Tibial nerve (tissue), 4 donors: ENCODE results near the gene YPEL2. TPM values are rescaled to one million over a fixed set of nuclear protein-coding genes. Genes with fewer than 3 reads are reported as not detected.
"Not testable (repeated sequence)": the region's sequence is repeated elsewhere in the genome, so short reads cannot be mapped to it uniquely, and the experiment has no call there.

Experiments used
- DNase-seq, 2 donors: peaks; one replicate each; pipeline ENCODE4 v3.0.0-alpha.2; 2019; ENCODE audit warnings: low spot score in 2 of 2
- H3K27ac ChIP-seq, 4 donors: fragments of 200-600 bp; sonication (generic) in 3 of 4; one replicate each; pipeline ENCODE4 v1.5.1; 2017 to 2019; ENCODE audit warnings: mild to moderate bottlenecking in 1 of 4
- H3K27me3 ChIP-seq, 2 donors: fragments of 200-600 bp; sonication (generic) in 1 of 2; one replicate each; pipeline versions ENCODE4 v1.5.1 to v1.6.0; 2017 to 2019
- H3K36me3 ChIP-seq, 3 donors: fragments of 200-600 bp; sonication (generic); one replicate each; pipeline ENCODE4 v1.5.1; 2018 to 2019
- H3K4me1 ChIP-seq, 4 donors: fragments of 200-600 bp; sonication (generic) in 3 of 4; one replicate each; pipeline ENCODE4 v1.5.1; 2017 to 2019
- H3K4me3 ChIP-seq, 4 donors: fragments of 200-600 bp; sonication (generic) in 3 of 4; one replicate each; pipeline ENCODE4 v1.5.1; 2017 to 2019; ENCODE audit warnings: mild to moderate bottlenecking in 1 of 4, moderate library complexity in 1 of 4
- H3K9me3 ChIP-seq, 4 donors: fragments of 200-600 bp; sonication (generic) in 3 of 4; one replicate each; pipeline ENCODE4 v1.5.1; 2017 to 2019
- CTCF ChIP-seq, 5 experiments: fragments of 200-600 bp in 3 of 5; fragments of 450-650 bp in 2 of 5; sonication (generic) in 3 of 5; IDR thresholded peaks; one replicate each; pipeline ENCODE4 v1.5.1; 2016 to 2019; ENCODE audit warnings: antibody characterized with exemption in 5 of 5, mild to moderate bottlenecking in 3 of 5, moderate library complexity in 2 of 5
- EP300 ChIP-seq, 2 donors: sonication (generic); formaldehyde crosslinking; IDR thresholded peaks; one replicate each; pipeline ENCODE4 v1.6.1; 2017; ENCODE audit warnings: antibody characterized with exemption in 2 of 2, mild to moderate bottlenecking in 1 of 2
- POLR2A ChIP-seq, 2 donors: fragments of 450-650 bp; IDR thresholded peaks; one replicate each; pipeline ENCODE4 v1.6.1; 2017; ENCODE audit warnings: antibody characterized with exemption in 2 of 2, mild to moderate bottlenecking in 2 of 2, moderate library complexity in 2 of 2
- WGBS, 2 donors: methylation state at CpG; one replicate each; pipeline ENCODE4 v1.1.5; 2018; 5-methylcytosine and 5-hydroxymethylcytosine counted together
- total RNA-seq, 4 donors: library from RNA; depleted of rRNA; stranded (reverse); fragments of >200 nt; gene quantifications; one replicate each; pipeline ENCODE4 v1.1.0, GENCODE V29; 2016

The YPEL2 gene, protein sequence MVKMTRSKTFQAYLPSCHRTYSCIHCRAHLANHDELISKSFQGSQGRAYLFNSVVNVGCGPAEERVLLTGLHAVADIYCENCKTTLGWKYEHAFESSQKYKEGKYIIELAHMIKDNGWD
- total RNA-seq = 10 to 100 TPM; 33.6 to 59.9 (median 48.7) TPM

DNA sequence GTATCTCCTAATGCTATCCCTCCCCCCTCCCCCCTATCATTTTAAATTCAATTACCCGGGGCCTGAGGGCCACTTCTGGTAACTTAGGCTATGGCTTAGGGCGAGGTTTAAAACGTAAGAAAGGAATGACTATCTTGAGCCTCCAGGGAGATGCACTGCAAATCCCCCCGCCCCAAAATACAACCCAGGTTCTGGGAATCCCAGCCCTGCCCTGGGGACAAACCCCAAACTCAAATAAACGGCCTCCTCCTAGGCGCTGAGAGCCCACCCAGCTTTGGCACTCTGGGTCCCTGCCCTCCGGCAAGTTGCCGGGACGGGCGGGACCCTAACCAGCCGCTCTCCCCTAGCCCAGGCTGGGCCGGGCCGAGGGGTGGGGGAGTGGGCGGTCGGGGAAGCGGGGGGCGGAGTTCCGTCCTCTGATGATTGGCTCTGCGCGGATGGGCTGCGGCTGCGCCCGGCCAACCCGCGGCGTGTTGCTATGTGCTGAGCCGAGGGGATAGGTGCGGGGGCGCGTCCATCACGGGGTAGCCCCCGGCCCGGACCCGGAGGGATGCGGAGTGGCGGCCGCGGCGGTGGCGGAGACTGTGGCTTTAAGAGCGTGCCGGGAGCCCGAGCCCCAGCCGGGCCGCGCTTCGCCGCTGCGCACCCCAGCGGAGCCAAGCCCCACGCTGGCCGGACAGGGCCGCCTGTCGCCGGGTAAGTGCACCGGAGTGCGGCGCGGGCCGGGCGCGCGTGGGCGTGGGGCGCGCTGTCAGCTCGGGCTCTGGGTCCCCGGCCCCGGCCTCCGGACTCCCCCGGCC is at the start of gene YPEL2:
Gene YPEL2 (plus strand): TSS at position 527 of the 800 bp plus-strand sequence. CDS start 21,755 bp downstream, outside the sequence.
- TF ChIP-seq CTCF (IDR thresholded peaks at IDR 0.05) (peak in 2 of 5 experiments; percentile 16 to 34), EP300 (IDR thresholded peaks at IDR 0.05) (peak in 1 of 2 donors; percentile 88), POLR2A (IDR thresholded peaks at IDR 0.05) (peak; percentile 72 to 94)
- H3K4me1 ChIP-seq = peaks cover 0 to 67% (median 37%) of the 10 kb centered on the region in 4 donors

DNA sequence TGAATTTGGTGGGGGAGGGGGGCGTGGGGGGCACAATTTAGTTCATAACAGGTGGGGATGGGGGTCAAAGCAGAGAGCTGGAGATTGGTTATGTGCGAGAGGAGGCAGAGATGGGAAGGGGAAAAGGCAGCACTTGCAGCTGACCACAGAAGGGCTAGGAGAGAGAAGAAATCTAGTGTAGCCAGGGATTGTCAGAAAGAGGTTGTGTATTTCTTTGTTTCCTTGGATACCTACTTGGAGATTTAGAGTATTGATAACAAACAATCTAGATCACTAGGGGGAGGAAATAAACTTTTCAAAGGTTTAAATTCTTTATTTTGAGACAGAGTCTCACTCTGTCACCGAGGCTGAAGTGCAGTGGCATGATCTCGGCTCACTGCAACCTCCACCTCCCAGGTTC is 47.1 kb upstream of the YPEL2 start:
- 63 to 65% methylated on average over 4 of the region's 4 CpGs for WGBS, 2 donors
- no peak for DNase-seq
- Histone ChIP-seq H3K4me1 (no peaks in the 10 kb centered on the region), H3K9me3 (no peaks in the 10 kb centered on the region), H3K27ac (no peak overlapping the region), H3K36me3 (peaks cover 0 to 8% (median 0%) of the 10 kb centered on the region in 3 donors), H3K4me3 (no peak overlapping the region), H3K27me3 (no peaks in the 10 kb centered on the region)
- TF ChIP-seq POLR2A (IDR thresholded peaks at IDR 0.05) = no peak
- TF ChIP-seq EP300 (IDR thresholded peaks at IDR 0.05) = no peak
- no peak for TF ChIP-seq CTCF (IDR thresholded peaks at IDR 0.05)

More for the DNA sequence above, at the start of gene YPEL2:
- peak within 1 kb of the TSS; percentile 86 to 97 (median 90) for H3K4me3 ChIP-seq
- peak; percentile 90 to 93 for DNase-seq
- H3K9me3 ChIP-seq = no peaks in the 10 kb centered on the region
- H3K36me3 ChIP-seq = no peaks in the 10 kb centered on the region
- H3K27me3 ChIP-seq = no peaks in the 10 kb centered on the region
- WGBS, 2 donors = 0 to 1% methylated on average over 43 to 53 of the region's 71 CpGs
- H3K27ac ChIP-seq = peak within 1 kb of the TSS; percentile 84 to 99 (median 94)

DNA sequence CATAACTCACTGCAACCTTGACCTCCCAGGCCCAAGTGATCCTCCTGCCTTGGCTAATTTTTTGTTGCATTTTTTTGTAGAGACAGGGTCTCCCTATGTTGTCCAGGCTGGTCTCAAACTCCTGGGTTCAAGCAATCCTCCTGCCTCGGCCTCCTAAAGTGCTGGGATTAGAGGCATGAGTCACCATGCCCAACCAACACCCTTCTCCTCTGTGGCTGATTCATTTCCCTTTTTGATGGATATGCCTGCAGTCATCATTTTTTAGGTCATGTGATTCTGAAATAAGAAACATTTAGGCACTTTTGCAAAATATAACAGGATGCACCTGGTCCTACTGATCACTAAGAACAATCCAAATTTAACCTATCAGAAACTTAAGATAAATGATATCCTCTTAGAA is 44.0 kb upstream of the YPEL2 start:
- WGBS, 2 donors = 63 to 67% methylated on average over 1 of the region's 1 CpG
- TF ChIP-seq CTCF (IDR thresholded peaks at IDR 0.05) (no peak), EP300 (IDR thresholded peaks at IDR 0.05) (peak; percentile 64 to 82), POLR2A (IDR thresholded peaks at IDR 0.05) (no peak)
- Histone ChIP-seq H3K27me3 (no peaks in the 10 kb centered on the region), H3K4me1 (no peaks in the 10 kb centered on the region), H3K4me3 (no peak overlapping the region), H3K36me3 (no peaks in the 10 kb centered on the region), H3K27ac (peak overlapping the region in 1 of 4 donors; percentile 65), H3K9me3 (no peaks in the 10 kb centered on the region)
- peak in 1 of 2 donors; percentile 13 for DNase-seq

DNA sequence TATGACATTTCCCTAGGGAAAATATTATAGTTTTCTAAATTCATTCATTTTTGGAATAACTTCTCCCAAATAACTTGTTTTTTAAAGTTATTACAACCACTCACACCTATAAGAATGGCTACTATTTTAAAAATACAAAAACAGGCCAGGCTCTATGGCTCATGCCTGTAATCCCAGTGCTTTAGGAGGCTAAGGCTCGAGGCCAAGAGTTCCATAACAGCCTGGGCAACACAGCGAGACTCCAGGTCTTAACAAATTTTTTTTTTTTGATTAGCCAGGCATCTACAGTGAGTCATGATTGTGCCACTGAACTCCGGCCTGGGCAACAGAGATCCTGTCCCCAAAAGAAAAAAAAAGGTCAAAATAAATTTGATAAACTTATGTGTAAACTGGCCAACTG is 43.6 kb upstream of the YPEL2 start:
- Histone ChIP-seq H3K9me3 (no peaks in the 10 kb centered on the region), H3K4me1 (no peaks in the 10 kb centered on the region), H3K4me3 (no peak overlapping the region), H3K36me3 (no peaks in the 10 kb centered on the region), H3K27ac (peak overlapping the region in 2 of 4 donors; percentile 42 to 65), H3K27me3 (no peaks in the 10 kb centered on the region)
- no peak for TF ChIP-seq EP300 (IDR thresholded peaks at IDR 0.05)
- TF ChIP-seq POLR2A (IDR thresholded peaks at IDR 0.05) = no peak
- no peak for TF ChIP-seq CTCF (IDR thresholded peaks at IDR 0.05)
- WGBS, 2 donors = 73 to 78% methylated on average over 3 of the region's 3 CpGs
- no peak for DNase-seq

GRCh38 chr17:59289981-59290301 is 41.5 kb upstream of the YPEL2 start:
- H3K27ac ChIP-seq = peak overlapping the region in 1 of 4 donors; percentile 12

GRCh38 chr17:59290302-59290998 is 41.0 kb upstream of the YPEL2 start:
- not testable (repeated sequence) for H3K4me3 ChIP-seq, H3K27me3 ChIP-seq, H3K36me3 ChIP-seq, H3K9me3 ChIP-seq, H3K4me1 ChIP-seq, DNase-seq
- 29 to 37% methylated on average over 12 of the region's 12 CpGs for WGBS, 2 donors
- peak overlapping the region in 1 of 4 donors; percentile 12 for H3K27ac ChIP-seq

More at GRCh38 chr17:59289981-59290301, 41.5 kb upstream of the YPEL2 start:
- DNase-seq = no peak
- Histone ChIP-seq H3K9me3 (no peaks in the 10 kb centered on the region), H3K4me3 (no peak overlapping the region), H3K27me3 (no peaks in the 10 kb centered on the region), H3K4me1 (no peaks in the 10 kb centered on the region), H3K36me3 (no peaks in the 10 kb centered on the region)
- WGBS, 2 donors = 65 to 68% methylated on average over 3 of the region's 3 CpGs
- TF ChIP-seq CTCF (IDR thresholded peaks at IDR 0.05) = no peak
- TF ChIP-seq EP300 (IDR thresholded peaks at IDR 0.05) = no peak
- no peak for TF ChIP-seq POLR2A (IDR thresholded peaks at IDR 0.05)
